8988T (cell line): ENCODE results near the gene CCDC183.

ENCODE experiments used
- DNase-seq: peaks from one replicate; pipeline ENCODE4 v3.0.0; 2011

The CCDC183 gene

GRCh38 chr9:136850866-136851775 is 55.0 kb downstream of the CCDC183 start:
- no peak for DNase-seq

- DNase-seq = no peak
Measured at GRCh38 chr9:136851941-136852663, 56.0 kb downstream of the CCDC183 start, which contains the start of gene MAMDC4. Gene MAMDC4 (plus strand): TSS chr9:136852346. CDS start chr9:136852417, 71 bp downstream.

GRCh38 chr9:136852664-136853595 is 56.8 kb downstream of the CCDC183 start:
- DNase-seq = peak; percentile 32

GRCh38 chr9:136853596-136854112 is 57.5 kb downstream of the CCDC183 start:
- no peak for DNase-seq

GRCh38 chr9:136854113-136854841 is 58.1 kb downstream of the CCDC183 start:
- peak; percentile 53 for DNase-seq

GRCh38 chr9:136854842-136855460 is 58.8 kb downstream of the CCDC183 start:
- DNase-seq = peak; percentile 20

- DNase-seq = peak; percentile 18
Measured at GRCh38 chr9:136855461-136856078, 59.4 kb downstream of the CCDC183 start.

GRCh38 chr9:136856079-136856476 is 59.9 kb downstream of the CCDC183 start:
- no peak for DNase-seq

- peak; percentile 16 for DNase-seq
Measured at GRCh38 chr9:136856541-136857141, 60.5 kb downstream of the CCDC183 start.

GRCh38 chr9:136857166-136857565 is 61.0 kb downstream of the CCDC183 start:
- DNase-seq = no peak
